Neural cell (in vitro differentiated cells): ENCODE measurements around the gene IMPA2.

Experiments
- CTCF ChIP-seq: fragments of 450-650 bp; IDR thresholded peaks from 2 replicates; pipeline ENCODE4 v1.5.1; 2014; ENCODE audit warnings: antibody characterized with exemption, mild to moderate bottlenecking, moderate library complexity; ENCODE audit not compliant: poor library complexity, severe bottlenecking
- MXI1 ChIP-seq: fragments of 450-650 bp; conservative IDR thresholded peaks from 2 replicates; pipeline ENCODE4 v1.6.1; 2014; ENCODE audit warnings: antibody characterized with exemption, mild to moderate bottlenecking; ENCODE audit not compliant: poor library complexity, severe bottlenecking
- TAF1 ChIP-seq: IDR thresholded peaks from 2 replicates; pipeline ENCODE4 v1.6.1; 2012; ENCODE audit warnings: low read depth

- TF ChIP-seq TAF1 (no peak), MXI1 (no peak), CTCF (no peak)
Measured at GRCh38 chr18:11956371-11957308, 24.7 kb upstream of the IMPA2 start.
